IPS-18a (cell line): ENCODE data around the gene FKBP5.
A peak's percentile ranks its signal among the peaks of the same experiment; 100 is the strongest.

Experiments
- H3K27ac ChIP-seq: one replicate; pipeline ENCODE4 v1.5.1; 2013; ENCODE audit warnings: low read length
- H3K27me3 ChIP-seq: one replicate; pipeline ENCODE4 v1.6.1; 2013; ENCODE audit warnings: mild to moderate bottlenecking, low read length; ENCODE audit not compliant: control insufficient read depth, insufficient read depth
- H3K36me3 ChIP-seq: one replicate; pipeline ENCODE4 v1.6.1; 2013; ENCODE audit warnings: low read depth, low read length; ENCODE audit not compliant: control insufficient read depth
- H3K4me1 ChIP-seq: one replicate; pipeline ENCODE4 v1.6.1; 2013; ENCODE audit warnings: low read depth, low read length; ENCODE audit not compliant: control insufficient read depth
- H3K4me3 ChIP-seq: one replicate; pipeline ENCODE4 v1.5.1; 2013; ENCODE audit warnings: low read length
- H3K9ac ChIP-seq: one replicate; pipeline ENCODE4 v1.6.1; 2013; ENCODE audit warnings: mild to moderate bottlenecking, low read length, moderate library complexity
- H3K9me3 ChIP-seq: one replicate; pipeline ENCODE4 v1.6.1; 2013; ENCODE audit warnings: low read depth, low read length; ENCODE audit not compliant: control insufficient read depth

Gene FKBP5

GRCh38 chr6:35719830-35720733 is 31.4 kb upstream of the FKBP5 start:
- no peak overlapping the region for H3K27ac ChIP-seq
- H3K9ac ChIP-seq: no peak overlapping the region
- H3K9me3 ChIP-seq: no peaks in the 10 kb centered on the region
- H3K4me3 ChIP-seq: no peak overlapping the region
- H3K36me3 ChIP-seq: no peaks in the 10 kb centered on the region
- H3K4me1 ChIP-seq: peaks cover 31% of the 10 kb centered on the region
- H3K27me3 ChIP-seq: no peaks in the 10 kb centered on the region

- H3K4me1 ChIP-seq: peaks cover 30% of the 10 kb centered on the region
Measured at GRCh38 chr6:35719404-35719829, 30.7 kb upstream of the FKBP5 start.

GRCh38 chr6:35718911-35719381 is 30.2 kb upstream of the FKBP5 start:
- Histone ChIP-seq H3K27ac (peak overlapping the region; percentile 32), H3K4me3 (no peak overlapping the region), H3K4me1 (peaks cover 30% of the 10 kb centered on the region), H3K9me3 (no peaks in the 10 kb centered on the region), H3K27me3 (no peaks in the 10 kb centered on the region), H3K36me3 (no peaks in the 10 kb centered on the region), H3K9ac (peak overlapping the region; percentile 24)

More at GRCh38 chr6:35719404-35719829, 30.7 kb upstream of the FKBP5 start:
- Histone ChIP-seq H3K27me3 (no peaks in the 10 kb centered on the region), H3K36me3 (no peaks in the 10 kb centered on the region), H3K9me3 (no peaks in the 10 kb centered on the region), H3K27ac (no peak overlapping the region), H3K9ac (no peak overlapping the region), H3K4me3 (no peak overlapping the region)

GRCh38 chr6:35718375-35718736 is 29.6 kb upstream of the FKBP5 start:
- H3K9me3 ChIP-seq: no peaks in the 10 kb centered on the region
- H3K27me3 ChIP-seq: no peaks in the 10 kb centered on the region
- H3K4me1 ChIP-seq: peaks cover 30% of the 10 kb centered on the region
- H3K27ac ChIP-seq: peak overlapping the region; percentile 32
- H3K36me3 ChIP-seq: no peaks in the 10 kb centered on the region
- H3K9ac ChIP-seq: peak overlapping the region; percentile 24
- no peak overlapping the region for H3K4me3 ChIP-seq

GRCh38 chr6:35717449-35718374 is 29.0 kb upstream of the FKBP5 start:
- peak overlapping the region; percentile 24 for H3K9ac ChIP-seq
- no peaks in the 10 kb centered on the region for H3K27me3 ChIP-seq
- H3K27ac ChIP-seq: peak overlapping the region; percentile 17
- H3K4me3 ChIP-seq: no peak overlapping the region
- H3K36me3 ChIP-seq: no peaks in the 10 kb centered on the region
- no peaks in the 10 kb centered on the region for H3K9me3 ChIP-seq
- H3K4me1 ChIP-seq: peaks cover 30% of the 10 kb centered on the region

- Histone ChIP-seq H3K9ac (no peak overlapping the region), H3K27ac (no peak overlapping the region), H3K4me1 (peaks cover 30% of the 10 kb centered on the region), H3K4me3 (no peak overlapping the region), H3K27me3 (no peaks in the 10 kb centered on the region), H3K36me3 (no peaks in the 10 kb centered on the region), H3K9me3 (no peaks in the 10 kb centered on the region)
Measured at GRCh38 chr6:35716798-35717197, 28.1 kb upstream of the FKBP5 start.

GRCh38 chr6:35713006-35713767 is 24.5 kb upstream of the FKBP5 start:
- no peaks in the 10 kb centered on the region for H3K27me3 ChIP-seq
- H3K27ac ChIP-seq: no peak overlapping the region
- no peak overlapping the region for H3K4me3 ChIP-seq
- peaks cover 4% of the 10 kb centered on the region for H3K4me1 ChIP-seq
- H3K9ac ChIP-seq: no peak overlapping the region
- no peaks in the 10 kb centered on the region for H3K9me3 ChIP-seq
- H3K36me3 ChIP-seq: no peaks in the 10 kb centered on the region

- Histone ChIP-seq H3K9me3 (no peaks in the 10 kb centered on the region), H3K27me3 (no peaks in the 10 kb centered on the region), H3K9ac (no peak overlapping the region), H3K27ac (no peak overlapping the region), H3K4me1 (no peaks in the 10 kb centered on the region), H3K36me3 (no peaks in the 10 kb centered on the region), H3K4me3 (no peak overlapping the region)
Measured at GRCh38 chr6:35711731-35712130, 23.0 kb upstream of the FKBP5 start.

- Histone ChIP-seq H3K4me1 (no peaks in the 10 kb centered on the region), H3K9ac (no peak overlapping the region), H3K9me3 (no peaks in the 10 kb centered on the region), H3K27me3 (no peaks in the 10 kb centered on the region), H3K4me3 (no peak overlapping the region), H3K27ac (no peak overlapping the region), H3K36me3 (no peaks in the 10 kb centered on the region)
Measured at GRCh38 chr6:35710241-35710847, 21.6 kb upstream of the FKBP5 start.

- no peaks in the 10 kb centered on the region for H3K27me3 ChIP-seq
- no peaks in the 10 kb centered on the region for H3K4me1 ChIP-seq
- no peaks in the 10 kb centered on the region for H3K9me3 ChIP-seq
- no peaks in the 10 kb centered on the region for H3K36me3 ChIP-seq
- no peak overlapping the region for H3K9ac ChIP-seq
- H3K4me3 ChIP-seq: no peak overlapping the region
- no peak overlapping the region for H3K27ac ChIP-seq
Measured at GRCh38 chr6:35708585-35708984, 19.9 kb upstream of the FKBP5 start.
